Neural cell (in vitro differentiated cells): Measurements from ENCODE around the gene HTR7. TPM values are rescaled to one million over a fixed set of nuclear protein-coding genes. Genes with fewer than 3 reads are reported as not detected.

Source experiments
- H2AFZ ChIP-seq: fragments of 200-600, 300-800 bp; sonication (generic), shearing (Covaris generic); 2 replicates; pipeline ENCODE4 v1.6.0; 2014; ENCODE audit warnings: low read depth, mild to moderate bottlenecking, antibody characterized with exemption, low read length, moderate library complexity
- H3F3A ChIP-seq: fragments of 200-600 bp; shearing (Covaris generic); 2 replicates; pipeline ENCODE4 v1.6.1; 2016; ENCODE audit warnings: mild to moderate bottlenecking, moderate library complexity, mixed read lengths, antibody characterized with exemption, low read length; ENCODE audit not compliant: insufficient read depth, poor library complexity, severe bottlenecking
- H3K27ac ChIP-seq: fragments of 200-600, 300-800 bp; sonication (generic), shearing (Covaris generic); 2 replicates; pipeline ENCODE4 v1.5.1; 2014; ENCODE audit warnings: mild to moderate bottlenecking, low read length, moderate library complexity
- H3K27me3 ChIP-seq: fragments of 300-800, 200-600 bp; sonication (generic), shearing (Covaris generic); 2 replicates; pipeline ENCODE4 v1.6.0; 2014; ENCODE audit warnings: mild to moderate bottlenecking, low read depth, low read length, moderate library complexity; ENCODE audit not compliant: insufficient read depth
- H3K36me3 ChIP-seq: fragments of 300-800, 200-600 bp; sonication (generic), shearing (Covaris generic); 2 replicates; pipeline ENCODE4 v1.5.1; 2014; ENCODE audit warnings: mild to moderate bottlenecking, antibody characterized with exemption, low read length, moderate library complexity; ENCODE audit not compliant: insufficient read depth
- H3K4me2 ChIP-seq: fragments of 300-800, 200-600 bp; sonication (generic), shearing (Covaris generic); 2 replicates; pipeline ENCODE4 v1.6.0; 2014; ENCODE audit warnings: mild to moderate bottlenecking, low read length
- H3K4me3 ChIP-seq: fragments of 300-800, 200-600 bp; sonication (generic), shearing (Covaris generic); 2 replicates; pipeline ENCODE4 v1.5.1; 2014; ENCODE audit warnings: mild to moderate bottlenecking, low read length, moderate library complexity
- H3K79me2 ChIP-seq: fragments of 200-600 bp; shearing (Covaris generic); replicated peaks from 2 replicates; pipeline ENCODE4 v1.6.0; 2014; ENCODE audit warnings: mild to moderate bottlenecking, low read length, moderate library complexity; ENCODE audit not compliant: insufficient read depth
- H3K9ac ChIP-seq: fragments of 300-800, 200-600 bp; sonication (generic), shearing (Covaris generic); 2 replicates; pipeline ENCODE4 v1.6.1; 2016; ENCODE audit warnings: mild to moderate bottlenecking, low read length, mixed read lengths
- H3K9me2 ChIP-seq: fragments of 200-600 bp; shearing (Covaris generic); 2 replicates; pipeline ENCODE4 v1.6.1; 2016; ENCODE audit warnings: mild to moderate bottlenecking, low read length, mixed read lengths; ENCODE audit not compliant: insufficient read depth
- H3K9me3 ChIP-seq: fragments of 200-600, 300-800 bp; sonication (generic), shearing (Covaris generic); 2 replicates; pipeline ENCODE4 v1.6.1; 2016; ENCODE audit warnings: mild to moderate bottlenecking, mixed run types, low read length, moderate library complexity, mixed read lengths
- H4K20me1 ChIP-seq: fragments of 200-600 bp; shearing (Covaris generic); 2 replicates; pipeline ENCODE4 v1.6.1; 2016; ENCODE audit warnings: mild to moderate bottlenecking, mixed run types; ENCODE audit not compliant: insufficient read depth
- CTCF ChIP-seq: fragments of 450-650 bp; IDR thresholded peaks from 2 replicates; pipeline ENCODE4 v1.5.1; 2014; ENCODE audit warnings: antibody characterized with exemption, mild to moderate bottlenecking, moderate library complexity; ENCODE audit not compliant: poor library complexity, severe bottlenecking
- EP300 ChIP-seq: fragments of 450-650 bp; conservative IDR thresholded peaks from 2 replicates; pipeline ENCODE4 v1.6.1; 2014; ENCODE audit warnings: antibody characterized with exemption, mild to moderate bottlenecking, moderate library complexity; ENCODE audit not compliant: poor library complexity, severe bottlenecking
- EZH2 ChIP-seq: fragments of 200-600, 300-800 bp; shearing (Covaris generic), sonication (generic); IDR thresholded peaks from 2 replicates; pipeline ENCODE4 v1.6.1; 2014; ENCODE audit warnings: antibody characterized with exemption, low read length, borderline replicate concordance, mild to moderate bottlenecking; ENCODE audit not compliant: insufficient read depth, poor library complexity, severe bottlenecking
- MXI1 ChIP-seq: fragments of 450-650 bp; conservative IDR thresholded peaks from 2 replicates; pipeline ENCODE4 v1.6.1; 2014; ENCODE audit warnings: antibody characterized with exemption, mild to moderate bottlenecking; ENCODE audit not compliant: poor library complexity, severe bottlenecking
- POLR2AphosphoS5 ChIP-seq: IDR thresholded peaks from 2 replicates; pipeline ENCODE4 v1.6.1; 2012
- RAD21 ChIP-seq: fragments of 450-650 bp; conservative IDR thresholded peaks from 2 replicates; pipeline ENCODE4 v1.6.1; 2014; ENCODE audit warnings: antibody characterized with exemption, mild to moderate bottlenecking, moderate library complexity
- REST ChIP-seq: IDR thresholded peaks from 2 replicates; pipeline ENCODE4 v1.6.1; 2012; ENCODE audit warnings: borderline replicate concordance
- SMC3 ChIP-seq: fragments of 450-650 bp; conservative IDR thresholded peaks from 2 replicates; pipeline ENCODE4 v1.6.1; 2014; ENCODE audit warnings: antibody characterized with exemption, mild to moderate bottlenecking, moderate library complexity; ENCODE audit not compliant: poor library complexity
- TAF1 ChIP-seq: IDR thresholded peaks from 2 replicates; pipeline ENCODE4 v1.6.1; 2012; ENCODE audit warnings: low read depth
- polyA plus RNA-seq: library from polyadenylated mRNA; depleted of rRNA; stranded (reverse); fragments of >200 nt; gene quantifications from 2 replicates; pipeline ENCODE4 v1.2.3, GENCODE V29; 2014

HTR7 gene
- polyA plus RNA-seq, 1 donor from 2014 or later: 0.95 TPM

DNA sequence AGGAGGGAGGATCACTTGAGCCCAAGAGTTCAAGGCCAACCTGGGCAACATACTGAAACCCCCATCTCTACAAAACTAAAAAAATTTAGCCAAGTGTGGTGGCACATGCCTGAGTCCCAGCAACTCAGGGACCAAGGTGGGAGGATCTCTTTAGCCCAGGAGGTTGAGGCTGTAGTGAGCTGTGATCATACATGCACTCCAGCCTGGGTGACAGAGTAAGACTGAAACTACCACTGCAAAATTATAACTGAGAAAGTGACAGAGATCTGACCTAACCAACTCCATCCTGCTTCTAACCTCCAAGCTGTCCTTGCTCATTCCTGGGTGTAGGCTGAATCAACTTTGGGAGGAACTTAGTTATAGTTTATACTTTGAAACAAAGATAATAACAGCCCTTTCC is 59.4 kb downstream of the HTR7 start:
- Histone ChIP-seq H3K27me3 (no peaks in the 10 kb centered on the region), H3K4me2 (no peak overlapping the region), H3F3A (no peaks in the 10 kb centered on the region), H3K4me3 (no peak overlapping the region), H3K9ac (no peak overlapping the region), H2AFZ (no peak overlapping the region), H3K9me3 (no peaks in the 10 kb centered on the region), H3K9me2 (no peaks in the 10 kb centered on the region), H3K27ac (no peak overlapping the region), H4K20me1 (no peaks in the 10 kb centered on the region), H3K79me2 (no peaks in the 10 kb centered on the region), H3K36me3 (no peaks in the 10 kb centered on the region)
- no peak for TF ChIP-seq EP300
- TF ChIP-seq TAF1: no peak
- TF ChIP-seq MXI1: no peak
- no peak for TF ChIP-seq REST
- no peak for TF ChIP-seq SMC3
- TF ChIP-seq RAD21: no peak
- TF ChIP-seq EZH2: no peak
- no peak for TF ChIP-seq CTCF
- TF ChIP-seq POLR2AphosphoS5: no peak

DNA sequence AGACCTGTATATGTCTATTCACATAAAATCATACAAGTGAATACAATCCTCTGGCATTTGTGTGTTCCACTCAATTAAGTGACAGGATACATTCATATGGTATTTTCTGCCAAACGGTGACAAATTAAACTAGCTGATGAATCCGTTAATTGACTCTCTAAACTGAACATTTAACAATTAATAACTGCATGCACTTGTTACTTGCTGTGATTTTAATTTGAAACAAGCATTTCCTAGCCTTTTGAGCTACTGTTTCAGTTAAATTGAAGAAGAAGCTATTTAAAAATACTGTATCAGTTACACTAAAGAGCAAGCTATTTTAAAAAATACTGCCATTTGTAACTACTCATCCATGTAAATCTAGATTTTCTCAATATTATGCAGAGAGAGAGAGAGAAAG is 67.4 kb downstream of the HTR7 start:
- Histone ChIP-seq H3F3A (no peaks in the 10 kb centered on the region), H3K27me3 (no peaks in the 10 kb centered on the region), H4K20me1 (no peaks in the 10 kb centered on the region), H3K27ac (no peak overlapping the region), H3K4me3 (no peak overlapping the region), H3K79me2 (no peaks in the 10 kb centered on the region), H3K9me3 (no peaks in the 10 kb centered on the region), H2AFZ (no peak overlapping the region), H3K4me2 (no peak overlapping the region), H3K9ac (no peak overlapping the region), H3K36me3 (no peaks in the 10 kb centered on the region), H3K9me2 (no peaks in the 10 kb centered on the region)
- TF ChIP-seq EZH2: no peak
- no peak for TF ChIP-seq MXI1
- TF ChIP-seq SMC3: no peak
- no peak for TF ChIP-seq TAF1
- no peak for TF ChIP-seq POLR2AphosphoS5
- TF ChIP-seq REST: no peak
- no peak for TF ChIP-seq RAD21
- TF ChIP-seq EP300: no peak
- no peak for TF ChIP-seq CTCF
